ENCODE data around the gene IRF2.
A peak's percentile ranks its signal among the peaks of the same experiment; 100 is the strongest.

DNA sequence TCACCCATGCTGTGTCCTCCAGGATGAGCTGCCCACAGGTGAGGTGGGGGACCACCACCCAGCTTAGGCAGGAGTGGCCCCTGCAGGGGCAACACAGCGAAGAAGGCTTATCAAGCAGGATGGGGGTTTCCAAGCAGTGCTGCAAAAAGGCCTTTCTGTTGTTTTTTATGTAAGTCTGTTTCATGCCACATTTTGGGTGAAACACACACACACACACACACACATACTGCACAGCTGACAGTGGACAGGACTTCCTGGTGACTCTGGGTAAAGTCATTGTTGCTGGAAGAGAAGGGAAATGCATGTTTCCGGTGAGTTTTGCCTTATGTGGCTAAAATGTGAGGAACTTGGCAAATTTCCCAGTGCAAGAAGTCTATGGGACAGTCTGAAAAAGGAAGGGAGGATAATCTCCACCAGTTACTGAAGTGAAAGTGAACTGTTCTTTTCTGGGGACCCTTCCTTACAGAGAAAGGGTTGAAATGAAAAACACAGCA, 119.2 kb downstream of the IRF2 start:
- no peak for TF ChIP-seq TAF1 (IDR thresholded peaks at IDR 0.05; ENCODE audit: low read depth, low read length)
- no peak; the same call in 1 of the 2 replicates for TF ChIP-seq POLR2A (IDR thresholded peaks at IDR 0.05; ENCODE audit: low read depth, low read length)
- TF ChIP-seq POLR2AphosphoS5 (IDR thresholded peaks at IDR 0.05; ENCODE audit: low read depth, low read length): no peak
- peak; percentile 39; the same call in 1 of the 2 replicates for TF ChIP-seq SPI1 (IDR thresholded peaks at IDR 0.05; ENCODE audit: low read depth, low read length)
- no peak for TF ChIP-seq PAX5 (IDR thresholded peaks at IDR 0.05; ENCODE audit: insufficient read depth, low read length, severe bottlenecking)

Measured in GM12891 (cell line).